HUDEP-2 (cell line): ENCODE results near the gene ACTA1.
"Not testable (repeated sequence)": the region's sequence is repeated elsewhere in the genome, so short reads cannot be mapped to it uniquely, and the experiment has no call there.

ENCODE experiments used
- DNase-seq, 76 experiments: peaks; one replicate each; lab custom pipeline; 2025; ENCODE audit not compliant: unreplicated experiment in 76 of 76; lab: John Stamatoyannopoulos, UW

ACTA1 gene

GRCh38 chr1:229434005-229434640, at the start of gene ACTA1:
TSS of gene ACTA1 (minus strand) at chr1:229434094. CDS start at chr1:229433115, 979 bp downstream.
- DNase-seq: no peak

GRCh38 chr1:229482511-229482910, 48.6 kb upstream of the ACTA1 start:
- no peak for DNase-seq

GRCh38 chr1:229480495-229480894, 46.6 kb upstream of the ACTA1 start:
- DNase-seq: no peak

- DNase-seq: no peak
These were observed 45.9 kb upstream of the ACTA1 start for GRCh38 chr1:229479660-229480399.

- no peak for DNase-seq
These were observed 45.0 kb upstream of the ACTA1 start for GRCh38 chr1:229478852-229479251.

- not testable (repeated sequence) for DNase-seq
These were observed 42.0 kb upstream of the ACTA1 start for GRCh38 chr1:229475859-229476258.

GRCh38 chr1:229474509-229474908, 40.6 kb upstream of the ACTA1 start:
- no peak for DNase-seq

- no peak for DNase-seq
These were observed 37.3 kb upstream of the ACTA1 start for GRCh38 chr1:229471175-229471574.

- no peak for DNase-seq
These were observed 36.6 kb upstream of the ACTA1 start for GRCh38 chr1:229470406-229471043.

GRCh38 chr1:229466887-229467286, 33.0 kb upstream of the ACTA1 start:
- DNase-seq: no peak

- no peak for DNase-seq
These were observed 30.8 kb upstream of the ACTA1 start for GRCh38 chr1:229464672-229465071.

GRCh38 chr1:229461032-229461668, 27.3 kb upstream of the ACTA1 start:
- DNase-seq: no peak

GRCh38 chr1:229459815-229460214, 25.9 kb upstream of the ACTA1 start:
- no peak for DNase-seq

- DNase-seq: no peak
These were observed 23.5 kb upstream of the ACTA1 start for GRCh38 chr1:229457436-229457835.

GRCh38 chr1:229456016-229456415, 22.1 kb upstream of the ACTA1 start:
- no peak for DNase-seq

- DNase-seq: no peak
These were observed 20.2 kb upstream of the ACTA1 start for GRCh38 chr1:229454056-229454455.

GRCh38 chr1:229452956-229453801, 19.3 kb upstream of the ACTA1 start:
- no peak for DNase-seq

- DNase-seq: no peak
These were observed 15.0 kb upstream of the ACTA1 start for GRCh38 chr1:229448845-229449244.

- no peak for DNase-seq
These were observed 14.5 kb upstream of the ACTA1 start for GRCh38 chr1:229448354-229448753.

- DNase-seq: peak in 5 of 76 experiments; percentile 6 to 28 (median 9)
These were observed 13.9 kb upstream of the ACTA1 start for GRCh38 chr1:229447809-229448252.
